ENCODE data around the gene PMS1.

DNA sequence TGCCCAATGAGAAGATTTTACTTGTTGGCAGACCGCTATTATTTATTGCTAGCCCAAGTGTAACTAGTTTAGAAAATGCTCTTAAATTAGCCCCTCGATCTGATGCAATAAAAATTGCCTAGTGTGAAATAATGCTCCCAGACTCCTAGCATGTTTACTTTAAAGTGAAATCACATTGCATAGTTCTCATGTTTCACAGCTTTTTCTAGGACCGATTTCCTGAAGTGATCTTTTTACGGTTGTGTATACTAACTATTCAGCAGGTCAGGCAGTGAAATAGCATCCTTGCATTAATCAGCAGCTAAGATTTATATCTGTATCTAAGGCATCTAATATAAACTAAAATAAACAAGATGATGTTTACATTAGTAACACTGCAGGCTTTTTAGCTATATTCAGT is 52.4 kb downstream of the PMS1 start:
- TF ChIP-seq, protein P1, sequence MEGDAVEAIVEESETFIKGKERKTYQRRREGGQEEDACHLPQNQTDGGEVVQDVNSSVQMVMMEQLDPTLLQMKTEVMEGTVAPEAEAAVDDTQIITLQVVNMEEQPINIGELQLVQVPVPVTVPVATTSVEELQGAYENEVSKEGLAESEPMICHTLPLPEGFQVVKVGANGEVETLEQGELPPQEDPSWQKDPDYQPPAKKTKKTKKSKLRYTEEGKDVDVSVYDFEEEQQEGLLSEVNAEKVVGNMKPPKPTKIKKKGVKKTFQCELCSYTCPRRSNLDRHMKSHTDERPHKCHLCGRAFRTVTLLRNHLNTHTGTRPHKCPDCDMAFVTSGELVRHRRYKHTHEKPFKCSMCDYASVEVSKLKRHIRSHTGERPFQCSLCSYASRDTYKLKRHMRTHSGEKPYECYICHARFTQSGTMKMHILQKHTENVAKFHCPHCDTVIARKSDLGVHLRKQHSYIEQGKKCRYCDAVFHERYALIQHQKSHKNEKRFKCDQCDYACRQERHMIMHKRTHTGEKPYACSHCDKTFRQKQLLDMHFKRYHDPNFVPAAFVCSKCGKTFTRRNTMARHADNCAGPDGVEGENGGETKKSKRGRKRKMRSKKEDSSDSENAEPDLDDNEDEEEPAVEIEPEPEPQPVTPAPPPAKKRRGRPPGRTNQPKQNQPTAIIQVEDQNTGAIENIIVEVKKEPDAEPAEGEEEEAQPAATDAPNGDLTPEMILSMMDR (conservative IDR thresholded peaks at IDR 0.05), result no peak
- no peak for TF ChIP-seq ZFX (IDR thresholded peaks at IDR 0.05)

Data from C4-2B (cell line).